Esophagus muscularis mucosa (tissue), 3 donors: ENCODE results near the gene CLEC16A.

Experiments
- POLR2A ChIP-seq: fragments of 450-650 bp; IDR thresholded peaks from one replicate; pipeline ENCODE4 v1.6.1; 2017; ENCODE audit warnings: antibody characterized with exemption, moderate library complexity, mild to moderate bottlenecking, low read depth
- POLR2AphosphoS5 ChIP-seq, 2 donors: sonication (generic); formaldehyde crosslinking; IDR thresholded peaks; one replicate each; pipeline ENCODE4 v1.6.1; 2017; ENCODE audit warnings: antibody characterized with exemption in 2 of 2
- TF ChIP-seq, protein P1 (sequence below), 3 experiments: fragments of 200-600 bp in 2 of 3; fragments of 450-650 bp in 1 of 3; sonication (generic) in 2 of 3; IDR thresholded peaks; one replicate each; pipeline ENCODE4 v1.5.1; 2017 to 2019; ENCODE audit warnings: antibody characterized with exemption in 3 of 3, mild to moderate bottlenecking in 2 of 3, moderate library complexity in 1 of 3

DNA sequence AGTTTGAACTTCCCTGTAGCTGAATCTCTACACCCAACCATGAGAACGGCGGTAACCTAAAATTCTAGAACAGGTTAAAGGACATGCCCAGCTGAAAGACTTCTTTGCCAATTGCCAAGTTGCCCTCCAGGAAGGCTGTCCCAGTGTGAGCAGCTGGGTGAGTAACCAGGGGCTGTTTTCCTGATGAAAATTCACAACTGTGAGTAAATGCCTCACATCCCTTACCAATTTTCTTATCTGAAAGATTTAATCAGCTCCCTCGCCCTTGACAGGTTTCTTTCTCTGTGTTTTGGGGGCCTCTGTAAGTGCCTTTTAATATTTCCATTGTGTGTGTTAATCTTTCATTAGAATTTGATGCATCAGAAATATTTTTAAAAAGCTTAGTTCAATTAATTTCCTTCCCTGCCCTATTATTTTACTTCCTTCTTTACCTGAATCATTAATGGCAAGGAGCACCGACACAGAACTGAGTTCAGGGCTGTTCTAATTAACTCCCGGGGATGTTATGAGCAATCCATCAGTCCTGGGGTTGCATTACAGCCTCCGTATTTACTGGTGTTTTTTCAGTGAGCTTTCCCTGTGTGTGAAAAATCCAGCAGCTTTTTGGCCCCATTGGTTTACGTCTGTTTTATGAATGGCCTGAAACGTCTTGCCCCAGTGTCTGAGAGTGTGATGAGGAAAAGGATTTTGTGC, 152.9 kb downstream of the CLEC16A start:
- TF ChIP-seq, protein P1, sequence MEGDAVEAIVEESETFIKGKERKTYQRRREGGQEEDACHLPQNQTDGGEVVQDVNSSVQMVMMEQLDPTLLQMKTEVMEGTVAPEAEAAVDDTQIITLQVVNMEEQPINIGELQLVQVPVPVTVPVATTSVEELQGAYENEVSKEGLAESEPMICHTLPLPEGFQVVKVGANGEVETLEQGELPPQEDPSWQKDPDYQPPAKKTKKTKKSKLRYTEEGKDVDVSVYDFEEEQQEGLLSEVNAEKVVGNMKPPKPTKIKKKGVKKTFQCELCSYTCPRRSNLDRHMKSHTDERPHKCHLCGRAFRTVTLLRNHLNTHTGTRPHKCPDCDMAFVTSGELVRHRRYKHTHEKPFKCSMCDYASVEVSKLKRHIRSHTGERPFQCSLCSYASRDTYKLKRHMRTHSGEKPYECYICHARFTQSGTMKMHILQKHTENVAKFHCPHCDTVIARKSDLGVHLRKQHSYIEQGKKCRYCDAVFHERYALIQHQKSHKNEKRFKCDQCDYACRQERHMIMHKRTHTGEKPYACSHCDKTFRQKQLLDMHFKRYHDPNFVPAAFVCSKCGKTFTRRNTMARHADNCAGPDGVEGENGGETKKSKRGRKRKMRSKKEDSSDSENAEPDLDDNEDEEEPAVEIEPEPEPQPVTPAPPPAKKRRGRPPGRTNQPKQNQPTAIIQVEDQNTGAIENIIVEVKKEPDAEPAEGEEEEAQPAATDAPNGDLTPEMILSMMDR (IDR thresholded peaks at IDR 0.05), result no peak
- TF ChIP-seq POLR2A, result no peak
- no peak for TF ChIP-seq POLR2AphosphoS5 (IDR thresholded peaks at IDR 0.05)
